Smooth muscle cell of bladder (primary cell): ENCODE results near the gene EYA2. TPM values are rescaled to one million over a fixed set of nuclear protein-coding genes. Genes with fewer than 3 reads are reported as not detected.

Source experiments
- total RNA-seq: library from RNA; depleted of rRNA; stranded (reverse); fragments of >200 nt; gene quantifications from 2 replicates; pipeline ENCODE4 v1.2.3, GENCODE V29; 2014

The EYA2 gene, protein sequence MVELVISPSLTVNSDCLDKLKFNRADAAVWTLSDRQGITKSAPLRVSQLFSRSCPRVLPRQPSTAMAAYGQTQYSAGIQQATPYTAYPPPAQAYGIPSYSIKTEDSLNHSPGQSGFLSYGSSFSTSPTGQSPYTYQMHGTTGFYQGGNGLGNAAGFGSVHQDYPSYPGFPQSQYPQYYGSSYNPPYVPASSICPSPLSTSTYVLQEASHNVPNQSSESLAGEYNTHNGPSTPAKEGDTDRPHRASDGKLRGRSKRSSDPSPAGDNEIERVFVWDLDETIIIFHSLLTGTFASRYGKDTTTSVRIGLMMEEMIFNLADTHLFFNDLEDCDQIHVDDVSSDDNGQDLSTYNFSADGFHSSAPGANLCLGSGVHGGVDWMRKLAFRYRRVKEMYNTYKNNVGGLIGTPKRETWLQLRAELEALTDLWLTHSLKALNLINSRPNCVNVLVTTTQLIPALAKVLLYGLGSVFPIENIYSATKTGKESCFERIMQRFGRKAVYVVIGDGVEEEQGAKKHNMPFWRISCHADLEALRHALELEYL
- 0.14 and 0.65 TPM in 2 replicates for total RNA-seq

GRCh38 chr20:46894579-46894958 is at the start of gene EYA2:
Gene EYA2 (plus strand): TSS chr20:46894843. CDS start chr20:46990011, 95,168 bp downstream.

Other genes starting within 250 kb of the EYA2 start
- 2.7 and 4.9 TPM in 2 replicates for gene SLC13A3, start 243.4 kb upstream of the EYA2 start, total RNA-seq
- 24.6 and 27.3 TPM in 2 replicates for gene TP53RK, start 205.4 kb upstream of the EYA2 start, total RNA-seq
- 62.2 and 112 TPM in 2 replicates for gene SLC2A10, start 185.2 kb upstream of the EYA2 start, total RNA-seq